Left renal pelvis (tissue), 4 donors: ENCODE measurements around the gene GFM1. TPM values are rescaled to one million over a fixed set of nuclear protein-coding genes. Genes with fewer than 3 reads are reported as not detected.
"Not testable (repeated sequence)": the region's sequence is repeated elsewhere in the genome, so short reads cannot be mapped to it uniquely, and the experiment has no call there.

Source experiments
- DNase-seq, 4 donors: peaks; one replicate each; pipeline ENCODE4 v3.0.0-alpha.2; 2013; ENCODE audit warnings: low read depth in 4 of 4, low spot score in 3 of 4
- polyA plus RNA-seq, 4 donors: library from polyadenylated mRNA; unstranded; fragments of 120-200 nt; gene quantifications; one replicate each; pipeline ENCODE4 v1.2.1, GENCODE V29; 2013; ENCODE audit not compliant: insufficient read length in 4 of 4

GFM1 gene
- polyA plus RNA-seq, 4 donors, result 31.5 to 56.7 (median 48.3) TPM

DNA sequence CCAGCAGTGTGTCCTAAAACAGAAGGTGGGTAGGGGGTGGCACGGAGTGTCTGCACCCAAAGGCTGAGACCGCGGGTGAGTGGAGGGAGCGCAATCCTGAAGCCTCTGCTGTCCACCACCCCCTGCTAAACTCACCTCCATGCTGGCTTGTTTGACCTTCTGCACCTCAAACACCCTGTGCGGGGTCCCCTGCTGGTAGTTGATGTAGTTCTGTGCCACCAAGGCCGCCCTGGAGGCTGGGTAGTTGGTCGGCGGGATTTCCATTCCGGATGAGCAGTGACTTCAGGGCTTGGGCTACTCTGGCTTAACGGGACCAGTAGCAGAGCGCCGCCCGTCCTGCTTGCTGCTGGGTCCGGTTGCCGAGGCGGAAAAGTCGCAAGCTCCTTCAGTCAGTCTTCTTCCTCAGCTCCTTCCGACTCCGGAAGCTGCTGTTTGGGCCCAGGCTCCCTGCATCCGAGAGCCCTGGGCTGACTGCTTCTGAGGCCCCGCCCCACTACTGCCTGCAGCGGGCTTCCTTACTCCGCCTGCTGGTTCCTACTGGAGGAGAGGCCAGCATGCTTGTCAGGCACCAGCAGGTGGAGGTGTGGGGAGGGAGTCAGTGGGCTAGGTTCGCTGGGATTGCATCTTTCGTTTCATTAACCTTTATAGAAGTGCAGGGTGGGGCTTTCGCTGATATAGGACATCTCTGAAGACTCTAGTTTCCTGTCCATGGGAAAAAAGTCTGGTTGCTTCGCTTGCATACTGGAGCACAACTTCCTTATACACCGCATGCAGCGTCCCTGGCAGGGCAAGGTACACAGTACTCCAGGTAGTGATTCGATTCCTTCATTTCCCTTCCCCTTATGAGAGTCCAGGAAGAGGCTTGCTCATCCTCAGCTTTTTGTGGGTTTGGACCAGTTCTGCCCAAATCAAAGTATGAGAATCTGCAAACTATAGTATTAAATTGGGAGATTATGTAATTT, 28.2 kb downstream of the GFM1 start, which contains the start of gene LXN:
Gene LXN, minus strand, starts transcription at position 434 of the 962 bp plus-strand sequence. Its CDS starts 170 bp downstream, at position 264.
- DNase-seq, result peak; percentile 72 to 74 (median 73)

DNA sequence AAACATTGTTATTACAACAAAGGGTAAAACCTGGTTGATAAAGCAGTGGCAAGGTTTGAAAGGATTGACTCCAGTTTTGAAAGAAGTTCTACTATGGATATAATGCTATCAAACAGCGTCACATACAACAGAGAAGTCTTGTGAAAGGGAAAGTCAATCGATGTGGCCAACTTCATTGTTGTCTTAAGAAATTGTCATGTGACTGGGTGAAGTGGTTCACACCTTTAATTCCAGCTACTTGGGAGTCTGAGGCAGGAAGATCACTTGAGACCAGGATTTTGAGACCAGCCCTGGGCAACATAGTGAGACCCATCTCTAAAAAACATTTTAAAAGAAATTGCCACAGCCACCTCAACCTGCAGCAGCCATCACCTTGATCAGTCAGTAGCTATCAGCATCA, 34.4 kb downstream of the GFM1 start:
- DNase-seq, result no peak

DNA sequence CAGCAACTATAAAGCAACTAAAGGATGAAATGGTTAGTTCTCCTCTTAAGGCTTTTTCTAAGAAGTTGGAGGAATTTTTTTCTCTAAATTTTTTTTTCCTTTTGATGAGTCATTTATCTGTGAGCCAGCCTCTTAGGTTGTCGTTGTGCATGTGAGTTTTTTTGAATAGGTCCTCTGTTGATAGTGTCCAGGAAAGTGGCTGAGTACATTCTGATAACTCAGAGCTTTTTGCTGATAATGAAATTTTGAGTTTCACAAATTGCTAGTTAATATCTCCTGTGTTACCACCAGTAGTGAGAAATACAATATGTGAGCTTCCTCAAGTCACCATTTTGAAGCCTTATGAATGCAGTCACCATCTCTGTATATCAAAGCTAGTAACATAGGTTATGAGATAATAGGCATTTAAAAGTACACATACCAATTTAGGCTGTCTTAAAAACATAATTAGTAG, 35.2 kb downstream of the GFM1 start:
- DNase-seq, result no peak

DNA sequence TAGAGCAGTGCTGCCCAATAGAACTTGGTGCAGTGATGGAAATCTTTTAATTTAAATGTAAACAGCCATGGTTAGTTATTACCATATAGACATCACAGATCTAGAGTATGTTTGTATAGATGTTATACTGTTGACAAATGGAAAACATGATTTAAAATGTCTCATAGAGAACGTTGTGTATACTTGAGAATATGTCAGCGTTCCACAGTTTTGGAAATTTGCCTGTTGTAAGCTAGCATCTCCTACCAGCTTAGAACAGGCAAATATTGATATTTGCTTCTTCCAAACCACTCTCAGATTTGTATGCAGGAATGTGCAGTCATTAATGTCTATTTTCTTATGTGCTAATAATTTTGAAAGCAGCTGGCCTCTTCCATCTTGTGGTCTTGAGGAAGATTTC, 36.5 kb downstream of the GFM1 start:
- no peak for DNase-seq

GRCh38 chr3:158683230-158683962, 39.1 kb downstream of the GFM1 start:
- no peak for DNase-seq

GRCh38 chr3:158685159-158685558, 40.8 kb downstream of the GFM1 start:
- no peak for DNase-seq

- not testable (repeated sequence) for DNase-seq
Observed at GRCh38 chr3:158693866-158694456, 49.6 kb downstream of the GFM1 start.

- DNase-seq, result no peak
Observed at GRCh38 chr3:158696618-158697017, 52.3 kb downstream of the GFM1 start.

GRCh38 chr3:158700559-158700958, 56.2 kb downstream of the GFM1 start:
- no peak for DNase-seq

- DNase-seq, result no peak
Observed at GRCh38 chr3:158701420-158702065, 57.2 kb downstream of the GFM1 start.

DNA sequence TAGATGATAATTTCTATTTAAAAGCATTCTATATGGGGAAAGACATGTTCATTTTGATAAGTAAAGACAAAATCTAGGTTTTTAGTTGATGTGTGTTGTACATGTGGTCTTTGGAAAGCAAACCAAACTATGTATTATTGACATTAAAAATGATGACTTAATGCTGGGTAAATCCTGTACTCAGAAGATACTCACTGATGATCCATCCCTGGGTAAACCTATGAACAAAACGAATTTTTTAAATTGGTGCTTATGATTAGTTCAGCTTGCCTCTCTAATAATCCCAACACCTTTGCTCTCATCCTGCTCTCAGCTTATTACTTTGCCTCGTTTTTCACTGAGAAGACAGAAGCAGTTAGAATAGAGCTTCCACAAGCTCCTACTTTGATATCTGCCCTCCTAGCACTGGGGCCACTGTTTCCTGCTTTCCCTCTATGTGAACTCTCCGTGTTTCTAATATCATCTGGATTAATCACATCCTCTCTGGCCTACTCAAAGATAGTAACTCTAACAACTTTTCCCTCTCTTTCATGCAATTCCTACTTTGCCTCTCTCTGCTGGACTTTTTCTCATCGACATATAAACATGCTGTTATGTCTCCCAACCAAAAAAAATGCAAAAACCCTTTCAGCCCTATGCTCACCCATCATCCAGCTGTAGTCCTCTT, 58.6 kb downstream of the GFM1 start:
- no peak for DNase-seq

- no peak for DNase-seq
Observed at GRCh38 chr3:158703566-158703965, 59.2 kb downstream of the GFM1 start.

GRCh38 chr3:158709666-158710083, 65.3 kb downstream of the GFM1 start:
- no peak for DNase-seq

DNA sequence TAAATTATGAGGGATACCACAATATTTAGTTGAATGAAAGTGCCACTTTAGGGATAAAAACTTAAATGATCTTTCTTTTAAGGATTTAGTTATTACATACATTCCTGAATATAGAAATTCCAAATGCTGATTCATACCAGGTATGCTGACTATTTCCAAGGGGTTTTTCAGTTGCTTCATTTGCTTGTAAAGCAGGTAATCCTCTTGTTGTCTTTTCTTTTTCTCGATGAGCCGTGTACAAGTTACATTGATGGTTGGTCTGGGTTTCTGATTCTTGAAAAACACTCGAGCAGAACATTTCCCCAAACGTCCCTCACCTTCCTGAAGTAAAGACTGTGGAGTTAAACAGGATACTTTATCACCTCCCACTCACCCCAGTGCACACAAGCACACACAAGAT, 66.3 kb downstream of the GFM1 start:
- DNase-seq, result no peak

DNA sequence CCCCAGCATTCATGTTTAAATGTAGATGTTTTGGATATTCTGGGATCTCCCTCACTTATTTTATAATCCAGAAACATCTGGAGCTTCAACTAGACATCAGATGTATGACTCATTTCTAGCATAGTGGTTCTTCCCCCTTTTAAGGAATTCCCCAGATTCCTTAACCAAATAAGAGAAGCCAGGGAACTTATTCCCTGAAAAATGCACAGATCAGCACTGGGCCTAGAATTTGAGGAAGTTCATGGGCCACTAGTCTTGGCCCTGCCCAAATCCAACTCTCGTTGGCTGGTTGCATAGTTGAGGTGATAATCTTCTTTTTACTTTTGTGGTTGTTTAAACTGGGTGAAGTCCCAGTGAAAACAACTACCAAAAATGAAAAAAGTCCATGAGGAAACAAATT, 67.6 kb downstream of the GFM1 start:
- no peak for DNase-seq

DNA sequence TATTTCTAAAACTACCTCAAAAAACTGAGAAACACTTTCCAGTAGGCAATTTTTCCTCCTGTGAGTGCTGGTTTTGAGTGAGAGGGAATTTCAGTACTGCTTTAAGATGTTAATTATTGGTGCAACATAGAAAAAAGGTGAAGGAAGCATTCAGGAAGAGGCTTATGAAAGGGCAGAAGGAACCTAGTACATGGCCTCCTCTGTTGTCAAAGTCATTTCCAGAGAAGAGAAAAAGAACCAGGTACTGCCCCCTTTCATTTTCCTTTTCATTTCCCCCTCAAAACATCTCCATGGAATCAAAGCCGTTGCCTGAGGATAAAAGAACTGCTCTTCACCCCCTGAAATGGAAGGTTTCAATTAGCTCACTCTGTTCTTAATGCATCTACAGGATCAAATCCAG, 68.1 kb downstream of the GFM1 start:
- DNase-seq, result no peak

DNA sequence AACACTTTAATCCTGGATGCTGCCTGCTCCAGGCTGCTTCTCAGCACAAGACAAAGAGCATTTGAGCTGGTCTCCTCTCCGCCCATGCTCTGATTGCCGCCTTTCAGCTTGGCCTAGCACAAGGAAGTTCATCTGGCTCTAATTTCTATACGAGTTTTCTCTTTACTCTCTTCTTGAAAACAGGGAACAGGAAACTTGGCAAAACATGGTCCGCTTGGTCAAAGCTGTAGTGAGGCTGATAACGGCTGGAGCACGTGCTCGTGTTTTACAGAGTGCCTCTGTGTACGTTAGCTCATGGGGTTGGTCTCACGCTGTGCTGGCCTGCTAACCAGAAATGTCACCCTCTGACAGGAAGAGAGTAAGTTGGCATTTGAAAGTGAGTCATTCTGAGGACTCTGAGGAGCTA, 68.8 kb downstream of the GFM1 start:
- no peak for DNase-seq

DNA sequence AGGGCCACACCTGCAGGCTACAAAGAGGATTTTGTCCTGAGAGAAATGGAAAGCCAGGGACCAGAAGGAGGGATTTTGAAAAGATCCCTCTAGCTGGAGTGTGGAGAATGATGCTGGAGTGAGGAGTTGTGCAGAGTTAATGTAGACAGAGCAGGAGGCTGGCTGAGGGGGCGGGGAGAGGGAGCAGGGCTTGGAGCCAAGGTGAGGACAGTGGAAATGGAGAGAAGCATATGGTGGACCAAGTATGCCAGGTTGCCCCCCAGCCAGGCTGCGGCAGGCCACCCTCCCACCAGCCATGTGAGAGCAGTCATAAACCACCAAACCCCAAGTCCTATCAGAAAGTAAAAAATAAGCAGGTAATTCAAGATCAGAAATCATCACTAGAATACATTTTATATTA, 73.2 kb downstream of the GFM1 start:
- no peak for DNase-seq

GRCh38 chr3:158718490-158719170, 74.3 kb downstream of the GFM1 start:
- no peak for DNase-seq

- no peak for DNase-seq
Observed at GRCh38 chr3:158722108-158722507, 77.8 kb downstream of the GFM1 start.
